ENCODE results near the gene THAP4. TPM values are rescaled to one million over a fixed set of nuclear protein-coding genes. Genes with fewer than 3 reads are reported as not detected.

Gene THAP4
- polyA plus RNA-seq, 1 donor (not counting 4 experiments of a cell fraction or from before 2014, with no cell fraction given) = 30.3 TPM

GRCh38 chr2:241579281-241579680 is 57.7 kb downstream of the THAP4 start:
- no peaks in the 10 kb centered on the region for H3K9me1 ChIP-seq (ENCODE audit: control insufficient read depth, extremely low read depth, insufficient read depth, low read length)
- no peak overlapping the region for H3K27ac ChIP-seq (ENCODE audit: control insufficient read depth, insufficient read depth, low read length)
- H3K4me1 ChIP-seq (ENCODE audit: control insufficient read depth, extremely low read depth, insufficient read depth, low read length) = no peaks in the 10 kb centered on the region
- no peak overlapping the region for H3K4me2 ChIP-seq (ENCODE audit: control insufficient read depth, extremely low read depth, insufficient read depth, low read depth, low read length)
- no peak overlapping the region for H2AFZ ChIP-seq (ENCODE audit: control insufficient read depth, low read length)
- no peak for FAIRE-seq
- H3K36me3 ChIP-seq (ENCODE audit: control insufficient read depth in 2 of 2, extremely low read depth in 1 of 2, insufficient read depth in 2 of 2, low read length in 2 of 2) = peaks cover 5 to 9% of the 10 kb centered on the region in 2 experiments
- H3K9ac ChIP-seq (ENCODE audit: control insufficient read depth, extremely low read depth, insufficient read depth, low read length) = no peak overlapping the region
- no peak for DNase-seq (ENCODE audit: low read depth, low spot score)
- H4K20me1 ChIP-seq (ENCODE audit: control insufficient read depth, extremely low read depth, insufficient read depth, low read length) = peaks cover 5% of the 10 kb centered on the region
- no peaks in the 10 kb centered on the region for H3K79me2 ChIP-seq (ENCODE audit: control insufficient read depth, insufficient read depth, low read length)
- dilution Hi-C loops (cut with MboI; ENCODE audit: extremely low pct_ligation_motif_present, low sequenced_read_pairs) = loop anchor here (25.0 kb wide), 1 partner anchor 92 kb away; no protein-coding TSS in a partner anchor
- no peak overlapping the region for H3K4me3 ChIP-seq (ENCODE audit: control insufficient read depth in 2 of 3, extremely low read depth in 1 of 3, insufficient read depth in 2 of 3, low read depth in 1 of 3, low read length in 3 of 3)
- H3K9me3 ChIP-seq (ENCODE audit: control insufficient read depth, low read depth, low read length) = no peaks in the 10 kb centered on the region
- TF ChIP-seq, protein P1, sequence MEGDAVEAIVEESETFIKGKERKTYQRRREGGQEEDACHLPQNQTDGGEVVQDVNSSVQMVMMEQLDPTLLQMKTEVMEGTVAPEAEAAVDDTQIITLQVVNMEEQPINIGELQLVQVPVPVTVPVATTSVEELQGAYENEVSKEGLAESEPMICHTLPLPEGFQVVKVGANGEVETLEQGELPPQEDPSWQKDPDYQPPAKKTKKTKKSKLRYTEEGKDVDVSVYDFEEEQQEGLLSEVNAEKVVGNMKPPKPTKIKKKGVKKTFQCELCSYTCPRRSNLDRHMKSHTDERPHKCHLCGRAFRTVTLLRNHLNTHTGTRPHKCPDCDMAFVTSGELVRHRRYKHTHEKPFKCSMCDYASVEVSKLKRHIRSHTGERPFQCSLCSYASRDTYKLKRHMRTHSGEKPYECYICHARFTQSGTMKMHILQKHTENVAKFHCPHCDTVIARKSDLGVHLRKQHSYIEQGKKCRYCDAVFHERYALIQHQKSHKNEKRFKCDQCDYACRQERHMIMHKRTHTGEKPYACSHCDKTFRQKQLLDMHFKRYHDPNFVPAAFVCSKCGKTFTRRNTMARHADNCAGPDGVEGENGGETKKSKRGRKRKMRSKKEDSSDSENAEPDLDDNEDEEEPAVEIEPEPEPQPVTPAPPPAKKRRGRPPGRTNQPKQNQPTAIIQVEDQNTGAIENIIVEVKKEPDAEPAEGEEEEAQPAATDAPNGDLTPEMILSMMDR (optimal IDR thresholded peaks at IDR 0.05 in 1 of 3, IDR thresholded peaks at IDR 0.05 in 1 of 3, conservative IDR thresholded peaks at IDR 0.05 in 1 of 3; ENCODE audit: extremely low read depth in 1 of 3, insufficient read depth in 2 of 3, low read length in 3 of 3) = no peak
- no peak for TF ChIP-seq EZH2 (IDR thresholded peaks at IDR 0.05; ENCODE audit: low read length)
- H3K27me3 ChIP-seq (ENCODE audit: control insufficient read depth, extremely low read depth, insufficient read depth, low read length) = no peaks in the 10 kb centered on the region

- no peak for DNase-seq (ENCODE audit: low read depth, low spot score)
- H3K79me2 ChIP-seq (ENCODE audit: control insufficient read depth, insufficient read depth, low read length) = no peaks in the 10 kb centered on the region
- dilution Hi-C loops (cut with MboI; ENCODE audit: extremely low pct_ligation_motif_present, low sequenced_read_pairs) = loop anchor here (25.0 kb wide), 1 partner anchor 90 kb away; no protein-coding TSS in a partner anchor
- H3K9me3 ChIP-seq (ENCODE audit: control insufficient read depth, low read depth, low read length) = no peaks in the 10 kb centered on the region
- no peak for FAIRE-seq
- H2AFZ ChIP-seq (ENCODE audit: control insufficient read depth, low read length) = no peak overlapping the region
- H3K36me3 ChIP-seq (ENCODE audit: control insufficient read depth in 2 of 2, extremely low read depth in 1 of 2, insufficient read depth in 2 of 2, low read length in 2 of 2) = peaks cover 4 to 6% of the 10 kb centered on the region in 2 experiments
- no peak overlapping the region for H3K9ac ChIP-seq (ENCODE audit: control insufficient read depth, extremely low read depth, insufficient read depth, low read length)
- H3K9me1 ChIP-seq (ENCODE audit: control insufficient read depth, extremely low read depth, insufficient read depth, low read length) = no peaks in the 10 kb centered on the region
- peaks cover 5% of the 10 kb centered on the region for H4K20me1 ChIP-seq (ENCODE audit: control insufficient read depth, extremely low read depth, insufficient read depth, low read length)
- TF ChIP-seq, protein P1 (optimal IDR thresholded peaks at IDR 0.05 in 1 of 3, IDR thresholded peaks at IDR 0.05 in 1 of 3, conservative IDR thresholded peaks at IDR 0.05 in 1 of 3; ENCODE audit: extremely low read depth in 1 of 3, insufficient read depth in 2 of 3, low read length in 3 of 3) = no peak
- TF ChIP-seq EZH2 (IDR thresholded peaks at IDR 0.05; ENCODE audit: low read length) = no peak
- H3K4me1 ChIP-seq (ENCODE audit: control insufficient read depth, extremely low read depth, insufficient read depth, low read length) = no peaks in the 10 kb centered on the region
- H3K27ac ChIP-seq (ENCODE audit: control insufficient read depth, insufficient read depth, low read length) = no peak overlapping the region
- H3K4me2 ChIP-seq (ENCODE audit: control insufficient read depth, extremely low read depth, insufficient read depth, low read depth, low read length) = no peak overlapping the region
- no peak overlapping the region for H3K4me3 ChIP-seq (ENCODE audit: control insufficient read depth in 2 of 3, extremely low read depth in 1 of 3, insufficient read depth in 2 of 3, low read depth in 1 of 3, low read length in 3 of 3)
- H3K27me3 ChIP-seq (ENCODE audit: control insufficient read depth, extremely low read depth, insufficient read depth, low read length) = no peaks in the 10 kb centered on the region
These were observed 59.4 kb downstream of the THAP4 start for GRCh38 chr2:241577413-241578122.

Data from keratinocyte (primary cell).